ENCODE measurements around the gene SNX5. TPM values are rescaled to one million over a fixed set of nuclear protein-coding genes. Genes with fewer than 3 reads are reported as not detected.

The SNX5 gene
- 100 to 1,000 TPM; 149 to 166 TPM for total RNA-seq

DNA sequence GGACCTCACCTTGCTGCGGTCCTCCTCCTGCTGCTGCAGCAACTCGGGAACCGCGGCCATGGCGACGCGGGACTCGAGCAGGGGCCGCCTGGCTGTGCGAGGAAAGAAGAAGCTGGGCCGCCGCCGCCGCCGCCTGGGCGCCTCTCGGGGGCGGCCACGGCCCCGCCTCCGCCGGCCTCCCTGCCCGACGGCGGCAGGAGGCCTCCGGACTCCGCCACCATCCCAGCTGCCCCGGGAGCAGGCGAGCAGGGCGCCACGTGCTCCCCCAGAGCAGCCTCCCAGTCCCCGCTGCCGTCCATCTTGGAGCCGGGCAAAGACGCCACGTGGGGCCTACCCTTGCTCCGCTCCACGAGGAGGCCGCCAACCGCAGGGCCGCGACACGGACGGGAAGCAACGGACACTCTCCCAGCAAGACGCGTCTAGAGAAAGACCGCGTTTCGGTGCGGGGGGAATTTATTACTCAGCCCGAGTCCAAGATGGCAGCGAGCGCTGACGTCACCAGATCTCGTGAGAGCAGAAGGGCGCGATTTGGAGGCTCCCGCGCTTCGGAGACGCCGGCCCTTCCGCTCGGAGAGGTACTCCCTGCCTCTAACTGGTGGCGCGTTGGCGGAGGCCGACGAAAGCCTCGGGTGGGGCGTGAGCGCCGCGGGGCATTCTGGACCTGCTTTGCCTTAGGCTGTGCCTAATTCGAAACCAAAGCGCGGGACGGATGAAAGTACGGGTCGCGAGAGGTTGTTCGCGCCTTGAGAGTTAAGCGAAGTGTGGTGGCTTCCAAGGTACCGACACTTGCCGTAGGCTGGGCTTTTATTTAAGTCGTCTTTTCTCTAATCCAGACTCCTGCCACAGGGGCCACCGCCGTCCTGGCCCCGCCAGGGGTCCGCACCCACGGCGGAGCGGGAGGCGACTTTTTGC, at the start of gene SNX5, which contains the start of gene MGME1:
TSS of gene SNX5 (minus strand) at position 429 of the 912 bp plus-strand sequence. CDS start at position 60, 369 bp downstream.
TSS of gene MGME1 (plus strand) at position 653 of the 912 bp plus-strand sequence. CDS start 842 bp downstream, outside the sequence.
- DNase-seq = peak; percentile 100
- H3K4me3 Mint-ChIP-seq = peak within 1 kb of the TSS; percentile 99

DNA sequence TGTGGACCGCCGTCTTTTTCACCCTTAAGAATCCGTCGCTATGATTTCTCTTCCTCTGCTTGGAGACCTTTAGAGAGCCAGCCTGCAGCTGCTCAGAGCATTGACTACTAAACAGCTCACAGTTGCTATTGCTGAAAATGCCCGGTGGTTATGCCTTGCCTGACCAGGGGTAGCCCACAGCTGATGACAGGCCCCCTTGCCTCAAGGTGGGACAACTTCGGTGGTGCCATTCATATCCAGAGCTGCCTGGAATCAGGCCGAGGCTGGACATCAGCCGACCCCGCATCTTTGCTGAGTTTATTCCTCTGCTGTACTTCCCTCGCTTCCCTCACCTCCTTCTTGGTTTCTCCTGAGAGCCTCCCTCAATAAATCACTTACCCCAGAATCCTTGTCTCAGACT, 49.5 kb upstream of the SNX5 start:
- Mint-ChIP-seq H3K27ac (no peak overlapping the region), H3K4me1 (no peaks in the 10 kb centered on the region), H3K27me3 (no peaks in the 10 kb centered on the region), H3K9me3 (peaks cover 3% of the 10 kb centered on the region), H3K4me3 (no peak overlapping the region), H3K36me3 (ENCODE audit: low read depth) (no peaks in the 10 kb centered on the region)
- DNase-seq = no peak
- ChIA-PET POLR2A (no interaction called here), CTCF (no interaction called here)

More for the DNA sequence above, at the start of gene SNX5, which contains the start of gene MGME1:
- H3K36me3 Mint-ChIP-seq (ENCODE audit: low read depth) = peaks cover 76% of the 10 kb centered on the region
- H3K9me3 Mint-ChIP-seq = peaks cover 1% of the 10 kb centered on the region
- peaks cover 54% of the 10 kb centered on the region for H3K4me1 Mint-ChIP-seq
- ChIA-PET POLR2A (interaction anchor here (0.6 to 1.0 kb wide), 2 partner anchors 24 to 286 kb away, joined by 4 read pairs; no protein-coding TSS in a partner anchor), CTCF (interaction anchor here (0.6 to 1.6 kb wide), 5 partner anchors 10 to 27 kb away, joined by 3 to 6 read pairs (median 4); no protein-coding TSS in a partner anchor)
- H3K27ac Mint-ChIP-seq = peak within 1 kb of the TSS; percentile 95
- no peaks in the 10 kb centered on the region for H3K27me3 Mint-ChIP-seq

DNA sequence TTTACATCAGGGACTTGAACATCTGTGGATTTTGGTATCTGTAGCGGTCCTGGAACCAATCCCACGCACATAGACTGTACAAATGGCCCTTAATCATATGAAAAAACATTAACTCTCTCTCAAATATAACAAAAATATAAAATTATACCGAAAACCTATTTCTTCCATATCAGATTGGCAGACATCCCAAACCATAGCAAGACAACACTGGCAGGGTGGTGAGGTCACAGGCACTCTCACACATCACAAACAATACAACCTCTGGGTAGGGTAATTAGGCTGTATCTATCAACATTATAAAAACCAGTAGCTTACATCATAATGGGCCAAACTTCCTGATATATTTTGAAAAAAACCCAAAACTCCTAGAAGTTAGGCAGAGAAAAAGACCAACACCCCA, 48.2 kb upstream of the SNX5 start:
- no peak overlapping the region for H3K4me3 Mint-ChIP-seq
- DNase-seq = no peak
- no peaks in the 10 kb centered on the region for H3K36me3 Mint-ChIP-seq (ENCODE audit: low read depth)
- H3K4me1 Mint-ChIP-seq = no peaks in the 10 kb centered on the region
- ChIA-PET POLR2A (no interaction called here), CTCF (interaction anchor here (0.6 to 1.3 kb wide), 2 partner anchors 263 to 306 kb away, joined by 3 to 4 read pairs; no protein-coding TSS in a partner anchor)
- H3K27ac Mint-ChIP-seq = no peak overlapping the region
- H3K9me3 Mint-ChIP-seq = peaks cover 3% of the 10 kb centered on the region
- H3K27me3 Mint-ChIP-seq = no peaks in the 10 kb centered on the region

DNA sequence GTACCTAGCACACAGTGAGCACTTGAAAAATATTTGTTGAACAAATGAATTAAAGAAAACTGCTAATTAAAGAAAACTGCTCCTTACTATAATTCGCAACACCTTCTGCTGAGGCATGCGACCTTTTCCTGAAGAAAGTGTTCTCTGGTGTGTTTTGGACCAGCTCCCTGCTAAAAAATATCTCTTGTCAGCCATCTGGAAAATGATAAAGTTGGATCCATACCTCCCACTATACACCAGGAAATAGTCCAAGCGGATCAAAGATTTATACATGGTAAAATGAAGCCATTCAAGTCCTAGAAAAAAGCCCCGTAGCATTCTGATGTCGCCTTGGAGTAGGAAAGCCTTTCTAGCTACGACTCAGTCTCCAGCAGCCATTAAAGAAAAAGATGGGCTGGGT, 45.8 kb upstream of the SNX5 start:
- DNase-seq = no peak
- Mint-ChIP-seq H3K4me3 (no peak overlapping the region), H3K36me3 (ENCODE audit: low read depth) (no peaks in the 10 kb centered on the region), H3K4me1 (no peaks in the 10 kb centered on the region), H3K27ac (no peak overlapping the region), H3K27me3 (no peaks in the 10 kb centered on the region), H3K9me3 (no peaks in the 10 kb centered on the region)
- ChIA-PET POLR2A (no interaction called here), CTCF (no interaction called here)

DNA sequence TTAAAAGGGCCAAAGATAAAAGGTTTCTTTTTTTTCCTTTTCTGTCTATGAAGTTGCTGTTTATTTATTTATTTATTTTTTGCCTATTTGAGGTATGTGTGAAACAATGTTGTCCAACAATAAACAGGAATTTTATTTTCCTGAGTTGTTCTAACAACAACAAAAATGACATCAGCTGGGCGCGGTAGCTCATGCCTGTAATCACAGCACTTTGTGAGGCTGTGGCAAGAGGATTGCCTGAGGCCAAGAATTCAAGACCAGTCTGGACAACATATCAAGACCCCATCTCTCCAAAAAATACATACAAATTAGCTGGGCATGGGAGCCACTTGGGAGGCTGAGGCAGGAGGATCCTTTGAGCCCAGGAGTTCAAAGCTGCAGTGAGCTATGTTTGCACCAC, 44.3 kb upstream of the SNX5 start:
- ChIA-PET CTCF (interaction anchor here (0.7 to 1.2 kb wide), 3 partner anchors 14 to 74 kb away, joined by 3 to 5 read pairs (median 3); no protein-coding TSS in a partner anchor), POLR2A (no interaction called here)
- Mint-ChIP-seq H3K27me3 (no peaks in the 10 kb centered on the region), H3K4me3 (no peak overlapping the region), H3K4me1 (no peaks in the 10 kb centered on the region), H3K27ac (no peak overlapping the region), H3K9me3 (no peaks in the 10 kb centered on the region), H3K36me3 (ENCODE audit: low read depth) (no peaks in the 10 kb centered on the region)
- no peak for DNase-seq

DNA sequence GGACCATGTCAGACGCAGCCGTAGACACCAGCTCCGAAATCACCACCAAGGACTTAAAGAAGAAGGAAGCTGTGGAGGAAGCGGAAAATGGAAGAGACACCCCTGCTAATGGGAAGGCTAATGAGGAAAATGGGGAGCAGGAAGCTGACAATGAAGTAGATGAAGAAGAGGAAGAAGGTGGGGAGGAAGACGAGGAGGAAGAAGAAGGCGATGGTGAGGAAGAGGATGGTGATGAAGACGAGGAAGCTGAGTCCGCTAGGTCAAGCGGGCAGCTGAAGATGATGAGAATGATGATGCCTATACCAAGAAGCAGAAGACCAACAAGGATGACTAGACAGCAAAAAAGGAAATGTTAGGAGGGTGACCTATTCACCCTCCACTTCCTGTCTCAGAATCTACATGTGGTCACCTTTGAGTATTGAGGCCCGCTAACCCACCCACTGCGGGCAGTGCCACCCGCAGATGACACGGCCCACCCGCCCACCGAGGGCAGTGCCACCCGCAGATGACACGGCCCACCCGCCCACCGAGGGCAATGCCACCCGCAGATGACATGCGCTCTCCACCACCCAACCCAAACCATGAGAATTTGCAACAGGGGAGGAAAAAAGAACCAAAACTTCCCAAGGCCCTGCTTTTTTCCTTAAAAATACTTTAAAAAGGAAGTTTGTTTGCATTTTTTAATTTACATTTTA, 43.5 kb upstream of the SNX5 start:
- ChIA-PET CTCF (no interaction called here), POLR2A (no interaction called here)
- no peak for DNase-seq
- Mint-ChIP-seq H3K4me3 (no peak overlapping the region), H3K27me3 (no peaks in the 10 kb centered on the region), H3K27ac (no peak overlapping the region), H3K4me1 (no peaks in the 10 kb centered on the region), H3K36me3 (ENCODE audit: low read depth) (no peaks in the 10 kb centered on the region), H3K9me3 (no peaks in the 10 kb centered on the region)

DNA sequence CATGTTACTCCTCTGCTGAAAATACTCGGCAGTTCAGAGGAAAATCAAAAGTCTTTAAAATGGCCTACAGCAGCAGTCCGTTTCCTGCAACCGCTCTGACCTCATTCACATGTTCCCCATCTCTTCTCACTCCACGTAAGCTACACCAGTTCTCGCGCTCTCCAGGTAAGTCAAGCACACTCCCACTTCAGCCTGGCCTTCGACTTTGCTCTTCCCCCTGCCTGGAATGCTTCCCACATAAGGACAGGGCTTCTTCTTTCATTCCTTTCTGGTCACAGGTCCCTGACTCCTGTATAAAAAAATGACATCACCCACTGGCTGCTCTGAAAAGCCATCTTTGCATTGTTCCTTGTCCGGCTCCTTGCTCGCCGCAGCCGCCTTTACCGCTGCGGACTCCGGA, 42.9 kb upstream of the SNX5 start:
- H3K27me3 Mint-ChIP-seq = no peaks in the 10 kb centered on the region
- H3K4me1 Mint-ChIP-seq = no peaks in the 10 kb centered on the region
- ChIA-PET POLR2A (no interaction called here), CTCF (no interaction called here)
- H3K4me3 Mint-ChIP-seq = no peak overlapping the region
- no peaks in the 10 kb centered on the region for H3K36me3 Mint-ChIP-seq (ENCODE audit: low read depth)
- peak overlapping the region; percentile 17 for H3K27ac Mint-ChIP-seq
- no peaks in the 10 kb centered on the region for H3K9me3 Mint-ChIP-seq
- no peak for DNase-seq

DNA sequence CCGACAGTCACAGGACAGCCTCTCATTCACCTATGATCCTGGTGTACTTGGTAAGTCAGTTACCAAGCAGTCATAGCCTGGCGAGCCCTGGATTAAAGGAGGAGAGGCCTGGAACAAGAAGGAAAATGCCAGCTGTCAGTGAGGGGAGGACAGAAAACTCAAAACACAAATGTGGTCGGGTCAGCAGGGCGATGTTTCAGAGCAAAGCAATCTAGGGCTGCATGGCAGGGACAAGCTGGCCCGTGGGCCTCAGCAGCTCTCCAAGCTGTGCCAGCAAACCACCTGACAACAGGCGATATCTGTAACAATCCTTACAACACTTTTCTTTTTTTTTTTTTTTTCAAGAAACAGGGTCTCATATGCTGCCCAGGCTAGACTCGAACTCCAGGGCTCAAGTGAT, 40.5 kb upstream of the SNX5 start:
- Mint-ChIP-seq H3K4me3 (no peak overlapping the region), H3K4me1 (no peaks in the 10 kb centered on the region), H3K36me3 (ENCODE audit: low read depth) (no peaks in the 10 kb centered on the region), H3K9me3 (no peaks in the 10 kb centered on the region), H3K27ac (no peak overlapping the region), H3K27me3 (no peaks in the 10 kb centered on the region)
- POLR2A ChIA-PET = no interaction called here
- DNase-seq = no peak
- CTCF ChIA-PET = interaction anchor here (0.7 kb wide), 1 partner anchor 39 kb away, joined by 4 read pairs; no protein-coding TSS in a partner anchor

DNA sequence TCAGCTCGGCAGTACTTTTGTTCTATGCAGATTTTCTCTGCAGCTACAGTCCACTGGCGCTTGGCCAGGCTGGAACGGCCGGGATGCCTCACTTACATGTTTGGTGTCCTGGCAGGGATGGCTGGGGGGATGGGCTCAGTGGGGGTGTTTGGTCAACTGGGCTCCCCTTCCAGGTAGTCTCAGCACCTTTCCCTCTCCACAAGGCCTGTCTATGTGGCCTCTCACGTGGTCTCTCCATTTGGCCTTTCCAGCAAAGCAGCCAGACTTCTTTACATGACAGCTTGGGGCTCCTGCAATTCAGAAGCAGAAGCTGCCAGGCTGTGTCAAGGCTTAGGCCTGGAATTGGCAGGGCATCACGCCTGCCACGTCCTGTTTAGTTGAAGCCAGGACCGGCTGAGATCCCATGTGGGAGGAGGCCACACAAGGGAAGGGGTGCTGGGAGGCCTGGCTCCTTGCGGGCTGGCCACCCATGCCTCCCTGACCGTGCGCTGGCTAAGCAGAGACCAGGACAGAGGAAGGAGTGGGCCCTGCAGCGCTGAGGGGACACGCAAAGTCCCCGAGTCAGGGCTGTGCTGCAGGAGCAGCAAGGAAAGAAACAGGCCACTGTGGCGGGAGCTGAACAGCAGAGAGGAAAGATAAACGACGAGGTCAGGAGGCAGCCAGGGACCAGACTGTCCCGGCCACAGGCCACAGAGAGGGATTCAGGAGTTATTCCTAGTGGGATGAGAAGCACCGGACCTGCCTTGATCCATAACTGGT, 39.1 kb upstream of the SNX5 start:
- H3K9me3 Mint-ChIP-seq = no peaks in the 10 kb centered on the region
- no peak for DNase-seq
- no peak overlapping the region for H3K4me3 Mint-ChIP-seq
- ChIA-PET POLR2A (no interaction called here), CTCF (no interaction called here)
- H3K27ac Mint-ChIP-seq = no peak overlapping the region
- H3K27me3 Mint-ChIP-seq = no peaks in the 10 kb centered on the region
- H3K36me3 Mint-ChIP-seq (ENCODE audit: low read depth) = no peaks in the 10 kb centered on the region
- H3K4me1 Mint-ChIP-seq = no peaks in the 10 kb centered on the region

DNA sequence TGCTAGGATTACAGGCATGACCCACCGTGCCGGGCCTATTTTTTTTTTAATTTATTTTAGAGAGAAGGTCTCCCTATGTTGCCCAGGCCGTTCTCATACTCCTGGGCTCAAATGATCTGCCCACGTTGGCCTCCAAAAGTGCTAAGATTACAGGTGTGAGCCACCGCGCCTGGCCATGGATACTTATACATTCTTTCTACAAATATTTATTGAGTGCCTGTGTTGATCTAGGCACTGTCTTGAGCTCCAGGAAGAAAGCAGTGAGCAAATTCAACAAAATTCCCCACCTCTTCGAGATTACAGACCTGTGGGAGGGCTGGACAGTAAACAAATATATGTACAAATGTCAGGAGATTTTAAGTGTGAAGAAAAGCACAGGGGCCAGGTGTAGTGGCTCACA, 38.1 kb upstream of the SNX5 start:
- CTCF ChIA-PET = interaction anchor here (0.6 kb wide), 1 partner anchor 449 kb away, joined by 4 read pairs; no protein-coding TSS in a partner anchor
- H3K27me3 Mint-ChIP-seq = no peaks in the 10 kb centered on the region
- no peak overlapping the region for H3K4me3 Mint-ChIP-seq
- no peaks in the 10 kb centered on the region for H3K9me3 Mint-ChIP-seq
- no peaks in the 10 kb centered on the region for H3K36me3 Mint-ChIP-seq (ENCODE audit: low read depth)
- H3K4me1 Mint-ChIP-seq = no peaks in the 10 kb centered on the region
- no peak overlapping the region for H3K27ac Mint-ChIP-seq
- POLR2A ChIA-PET = no interaction called here
- DNase-seq = no peak

DNA sequence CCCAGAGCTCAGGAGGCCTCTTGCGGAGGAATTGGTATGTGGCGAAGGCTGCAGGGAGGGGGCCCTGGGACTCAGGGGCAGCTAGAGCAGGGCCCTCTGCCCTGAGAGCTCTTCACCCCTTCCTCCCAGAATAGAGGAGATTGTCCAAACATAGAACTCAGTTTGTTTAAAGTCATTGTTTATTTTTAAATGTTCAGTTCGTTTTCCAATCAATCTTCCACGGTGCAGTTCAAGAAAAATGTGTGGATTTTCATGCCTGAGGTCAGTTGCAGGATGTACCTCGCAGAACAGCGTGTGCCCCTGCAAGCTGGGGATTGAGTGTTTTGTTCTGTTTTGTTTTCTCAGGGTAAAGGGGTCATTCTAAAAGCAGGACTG, 37.4 kb upstream of the SNX5 start:
- H3K4me1 Mint-ChIP-seq = no peaks in the 10 kb centered on the region
- H3K27ac Mint-ChIP-seq = no peak overlapping the region
- ChIA-PET POLR2A (no interaction called here), CTCF (interaction anchor here (0.6 kb wide), 1 partner anchor 449 kb away, joined by 4 read pairs; no protein-coding TSS in a partner anchor)
- H3K4me3 Mint-ChIP-seq = no peak overlapping the region
- no peaks in the 10 kb centered on the region for H3K27me3 Mint-ChIP-seq
- H3K36me3 Mint-ChIP-seq (ENCODE audit: low read depth) = no peaks in the 10 kb centered on the region
- no peaks in the 10 kb centered on the region for H3K9me3 Mint-ChIP-seq
- DNase-seq = no peak

DNA sequence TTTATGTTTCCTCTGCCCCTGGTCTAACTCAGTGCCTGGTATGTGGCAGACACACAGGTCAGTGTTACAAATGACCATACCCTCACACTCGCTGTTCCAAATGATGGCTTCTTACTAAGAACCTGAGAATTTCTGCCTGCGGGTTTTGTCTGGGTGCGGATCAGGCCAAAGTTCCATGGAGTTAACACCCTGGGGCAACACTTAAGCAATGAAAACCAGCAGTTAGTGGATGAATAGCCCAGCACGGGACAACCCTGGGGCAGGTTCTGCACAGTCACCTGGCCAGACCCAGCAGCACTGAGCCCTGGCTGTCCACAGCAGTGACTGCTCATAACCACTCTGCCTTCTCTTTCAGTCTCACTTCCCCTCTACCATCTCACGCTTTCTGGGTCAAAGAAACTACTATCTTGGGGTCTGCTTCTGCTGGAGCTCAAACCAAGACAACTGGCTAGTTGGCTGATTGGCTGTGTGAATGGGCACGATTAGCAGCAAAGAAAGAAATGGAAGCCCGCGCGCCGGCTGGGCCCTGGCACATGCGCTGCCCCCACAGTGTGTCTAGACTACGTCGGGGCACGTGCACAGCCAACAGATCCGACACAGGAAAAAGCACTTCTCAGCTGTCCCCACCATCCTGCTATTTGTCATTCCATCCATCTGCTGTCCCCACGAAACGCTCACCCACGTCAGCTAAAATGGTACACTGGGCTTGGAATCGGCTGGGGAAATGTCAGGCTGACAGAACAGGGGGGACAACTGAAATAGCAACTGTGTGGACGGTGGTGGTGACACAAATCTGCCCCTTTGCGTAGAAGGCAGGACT, 36.8 kb upstream of the SNX5 start:
- ChIA-PET CTCF (no interaction called here), POLR2A (no interaction called here)
- Mint-ChIP-seq H3K9me3 (no peaks in the 10 kb centered on the region), H3K4me3 (no peak overlapping the region), H3K27ac (no peak overlapping the region), H3K4me1 (no peaks in the 10 kb centered on the region), H3K27me3 (no peaks in the 10 kb centered on the region), H3K36me3 (ENCODE audit: low read depth) (no peaks in the 10 kb centered on the region)
- DNase-seq = no peak
